Measurements from ENCODE around the gene DACT2.

DACT2 gene

DNA sequence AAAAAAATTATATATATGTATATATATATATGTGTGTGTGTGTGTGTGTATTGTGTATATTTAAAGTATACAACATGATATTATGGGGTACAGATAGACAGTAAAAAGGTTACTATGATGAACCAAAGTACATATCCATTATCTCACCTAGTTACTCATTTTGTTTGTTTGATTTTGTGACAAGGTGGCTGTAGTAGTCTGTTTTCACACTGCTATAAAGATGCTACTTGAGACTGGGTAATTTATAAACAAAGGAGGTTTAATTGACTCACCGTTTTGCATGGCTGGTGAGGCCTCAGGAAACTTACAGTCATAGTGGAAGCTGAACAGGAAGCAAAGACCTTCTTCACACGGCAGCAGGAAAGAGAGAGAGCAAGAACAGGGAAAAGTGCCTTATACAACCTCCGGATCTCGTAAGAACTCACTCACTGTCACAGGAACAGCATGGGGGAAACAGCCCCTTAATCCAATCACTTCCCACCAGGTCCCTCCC, 30.2 kb upstream of the DACT2 start:
- DNase-seq: no peak

DNA sequence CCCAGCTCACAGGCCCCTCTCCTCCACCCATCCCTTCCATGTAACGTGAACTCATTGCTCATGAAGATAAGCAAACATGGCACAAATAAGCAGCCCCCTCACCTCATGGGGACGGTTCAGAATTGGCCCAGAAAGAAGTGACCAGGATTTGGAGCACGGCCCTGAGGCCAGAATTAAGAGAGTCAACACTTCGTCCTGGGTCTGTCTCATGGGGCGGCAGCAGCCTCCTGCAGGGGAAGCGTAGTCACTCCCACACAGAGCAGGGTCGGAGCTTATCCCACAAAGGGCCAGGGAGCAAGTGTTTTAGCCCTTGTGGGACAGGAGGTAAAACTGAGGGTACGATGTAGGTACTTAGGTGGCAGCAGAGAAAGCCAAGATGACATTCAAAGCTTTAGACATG, 28.6 kb upstream of the DACT2 start:
- DNase-seq: no peak

DNA sequence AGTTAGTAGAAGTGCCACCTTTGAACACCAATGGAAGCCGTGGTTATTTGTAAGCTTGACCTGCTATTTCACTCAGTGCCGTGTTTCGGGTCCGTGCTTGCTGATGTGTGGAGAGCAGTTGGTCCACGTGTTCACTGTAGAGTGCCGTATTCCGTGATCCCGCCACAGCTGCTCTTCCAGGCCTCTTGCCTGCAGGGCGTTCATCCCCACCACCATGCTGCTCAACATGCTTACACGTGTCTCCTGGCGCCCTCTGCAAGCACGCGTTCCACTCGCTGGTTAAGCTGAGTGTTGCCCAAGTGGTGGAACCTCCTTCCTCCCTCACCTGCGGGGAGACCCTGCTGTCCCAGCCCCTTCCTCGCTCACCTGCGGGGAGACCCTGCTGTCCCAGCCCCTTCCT, 28.0 kb upstream of the DACT2 start:
- no peak for DNase-seq

GRCh38 chr6:168347053-168347452, 27.5 kb upstream of the DACT2 start:
- no peak for DNase-seq

DNA sequence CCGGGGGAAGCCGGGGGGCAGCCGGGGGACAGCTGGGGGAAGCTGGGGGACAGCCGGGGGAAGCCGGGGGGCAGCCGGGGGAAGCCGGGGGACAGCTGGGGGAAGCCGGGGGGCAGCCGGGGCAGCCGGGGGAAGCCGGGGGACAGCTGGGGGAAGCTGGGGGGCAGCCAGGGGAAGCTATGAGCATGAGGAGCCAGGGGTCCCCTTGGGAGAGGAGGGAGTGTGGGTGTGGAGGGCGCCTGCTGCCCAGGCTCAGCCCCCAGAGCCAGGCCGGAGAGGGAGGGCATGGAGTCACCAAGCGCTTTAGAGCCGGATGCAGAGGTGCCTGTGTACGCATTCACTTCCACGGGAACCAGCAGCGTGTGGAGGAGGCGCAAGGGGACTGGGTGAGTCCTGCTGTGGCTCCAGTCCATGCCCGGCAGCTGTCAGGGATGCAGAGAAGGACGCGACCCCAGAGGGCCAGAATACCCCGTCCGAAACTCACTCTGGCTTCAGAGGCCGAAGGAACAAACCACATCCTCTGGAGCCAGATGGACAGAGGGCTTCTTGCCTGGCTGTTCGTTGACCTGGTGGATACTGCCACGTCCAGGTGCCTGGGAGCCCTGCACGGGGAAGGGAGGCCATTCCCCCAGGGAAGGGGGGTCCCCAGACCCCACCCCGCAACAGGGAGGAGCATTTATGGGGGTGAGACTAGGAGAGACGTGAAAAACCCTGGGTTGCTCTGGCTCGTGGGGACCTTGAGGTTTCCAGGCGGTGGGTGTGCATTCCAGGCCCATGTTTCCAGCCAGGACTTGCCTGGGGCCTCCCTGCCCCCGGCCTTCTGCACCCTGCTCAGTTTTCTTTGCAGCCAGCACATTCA, 26.5 kb upstream of the DACT2 start:
- DNase-seq: no peak

DNA sequence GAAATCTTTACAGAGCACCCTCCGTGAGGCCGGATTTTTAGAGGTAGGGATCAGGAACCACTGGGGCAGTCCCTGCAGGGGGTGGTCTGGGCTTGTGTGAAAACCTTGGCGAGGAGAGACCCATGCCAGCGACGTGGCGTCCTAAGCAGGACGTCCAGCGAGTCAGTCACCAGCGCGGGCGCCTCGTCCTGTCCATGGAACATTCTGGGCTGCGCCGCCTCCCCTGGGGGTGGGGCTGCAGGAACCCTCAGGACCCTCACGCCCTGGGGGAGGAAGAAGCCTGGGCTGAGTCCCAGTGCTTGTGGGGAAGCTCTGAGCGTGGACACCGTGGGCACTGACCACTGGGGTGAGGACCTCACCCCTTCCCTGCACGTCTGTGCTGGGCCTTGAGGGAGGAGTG, 25.7 kb upstream of the DACT2 start:
- DNase-seq: no peak

DNA sequence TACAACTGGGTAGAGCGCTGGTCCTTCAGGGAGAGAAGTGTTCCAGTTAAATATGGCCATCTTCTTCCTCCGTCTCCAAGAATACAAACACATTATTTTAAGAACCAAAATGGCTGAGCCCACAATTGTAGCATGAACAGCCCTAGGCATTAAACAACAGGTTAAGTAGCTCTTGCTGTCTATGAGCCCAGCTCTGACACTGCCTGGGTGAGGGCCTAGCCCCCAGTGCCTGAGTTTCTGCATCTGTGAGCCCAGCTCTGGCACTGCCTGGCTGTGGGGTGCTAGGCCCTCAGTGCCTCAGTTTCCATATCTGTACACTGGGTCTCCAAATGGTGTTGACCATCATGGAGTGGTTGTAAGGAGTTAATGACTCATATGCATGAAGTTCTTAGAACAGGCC, 24.8 kb upstream of the DACT2 start:
- DNase-seq: no peak

GRCh38 chr6:168343239-168344150, 23.9 kb upstream of the DACT2 start:
- no peak for DNase-seq

GRCh38 chr6:168342636-168343035, 23.1 kb upstream of the DACT2 start:
- DNase-seq: no peak

- DNase-seq: no peak
Measured at GRCh38 chr6:168341280-168341900, 21.8 kb upstream of the DACT2 start.

DNA sequence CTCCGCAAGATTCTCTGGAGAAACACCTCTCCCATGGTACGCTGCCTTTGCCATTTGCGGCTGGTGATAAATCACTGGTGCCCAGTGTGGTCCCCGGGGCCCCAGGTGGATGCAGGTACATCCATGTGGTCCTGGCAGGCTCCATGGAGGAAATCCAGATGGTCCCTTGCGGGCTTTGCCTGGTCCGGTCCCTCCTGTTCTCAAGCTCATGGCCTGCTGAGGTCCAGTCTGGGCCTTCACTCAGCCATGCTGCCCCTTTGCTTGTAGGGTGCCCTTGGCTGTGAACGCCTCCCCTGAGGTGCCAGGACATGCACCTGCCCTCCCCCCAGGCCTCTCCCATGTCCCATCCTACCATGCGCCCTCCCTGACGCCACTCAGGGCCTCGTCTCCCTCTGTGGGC, 21.2 kb upstream of the DACT2 start:
- DNase-seq: no peak

DNA sequence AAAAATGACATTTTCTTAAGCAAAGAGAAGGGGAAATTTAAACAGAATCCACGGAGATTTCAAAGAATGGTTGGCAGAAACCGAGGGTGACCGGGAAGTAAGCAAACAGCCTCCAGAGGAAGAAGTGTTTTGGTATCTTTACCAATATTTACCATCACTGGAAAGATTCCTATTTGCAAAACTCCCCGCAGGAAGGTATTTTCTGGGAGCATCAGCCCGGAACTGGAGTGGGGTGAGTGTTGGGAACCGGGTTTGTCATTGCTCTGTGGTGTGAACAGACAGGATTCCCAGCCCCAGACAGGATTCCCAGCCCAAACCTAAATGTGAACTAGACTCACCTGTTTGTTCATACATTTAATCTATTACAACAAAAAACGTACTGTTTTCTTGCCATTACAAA, 19.2 kb upstream of the DACT2 start:
- DNase-seq: no peak

GRCh38 chr6:168336967-168337366, 17.4 kb upstream of the DACT2 start:
- no peak for DNase-seq

- DNase-seq: no peak
Measured at GRCh38 chr6:168333989-168334388, 14.4 kb upstream of the DACT2 start.

DNA sequence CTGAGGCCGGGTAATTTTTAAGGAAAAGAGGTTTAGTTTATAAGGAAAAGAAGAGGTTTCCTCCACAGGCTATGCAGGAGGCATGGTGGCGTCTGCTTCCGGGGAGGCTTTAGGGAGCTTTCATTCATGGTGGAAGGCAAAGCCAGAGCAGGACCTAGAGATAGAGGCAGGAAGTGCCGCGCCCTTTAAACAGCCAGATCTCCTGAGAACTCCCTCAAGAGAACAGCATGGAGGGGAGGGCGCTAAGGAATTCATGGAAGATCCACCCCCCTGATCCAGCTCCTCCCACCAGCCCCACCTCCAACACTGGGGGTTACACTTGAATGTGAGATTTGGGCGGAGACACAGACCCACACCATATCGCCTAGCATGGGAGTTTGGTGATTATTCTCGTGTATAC, 13.9 kb upstream of the DACT2 start:
- no peak for DNase-seq

DNA sequence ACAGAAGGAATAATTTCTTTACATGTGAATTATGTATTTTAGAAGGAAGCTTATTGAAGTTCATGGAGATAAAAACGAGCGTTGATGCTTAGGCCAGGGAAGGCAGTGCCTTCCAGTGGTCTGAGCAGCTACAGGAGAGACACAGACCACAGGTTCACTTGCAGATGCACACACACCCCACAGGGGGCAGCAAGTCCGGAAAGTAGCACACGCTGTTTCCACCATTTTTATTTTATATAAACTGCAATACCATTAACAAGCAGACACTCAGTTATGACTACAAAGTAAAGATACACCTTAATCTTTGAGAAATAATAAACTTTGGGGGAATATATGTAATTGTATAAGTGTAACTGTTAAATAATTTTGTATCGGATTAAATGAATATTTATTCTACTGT, 13.5 kb upstream of the DACT2 start:
- no peak for DNase-seq

DNA sequence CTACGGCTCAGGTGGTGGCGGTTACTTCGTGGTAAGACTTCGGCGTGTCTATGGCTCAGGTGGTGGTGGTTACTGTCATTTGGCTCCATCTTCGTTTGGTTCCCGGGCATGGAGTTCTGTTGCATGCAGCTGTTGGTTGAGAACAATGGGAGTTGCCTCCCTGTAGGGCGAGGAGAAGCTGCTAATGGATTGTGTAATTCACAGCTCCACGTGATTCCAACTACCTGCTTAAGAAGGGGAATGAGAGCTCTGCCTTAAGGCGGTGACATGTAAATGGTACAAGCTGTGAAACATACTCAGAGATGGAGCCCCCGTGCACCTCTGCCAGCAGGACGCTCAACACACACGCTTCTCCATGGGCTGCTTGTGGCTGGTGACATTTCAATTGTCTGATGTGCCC, 12.4 kb upstream of the DACT2 start:
- no peak for DNase-seq

DNA sequence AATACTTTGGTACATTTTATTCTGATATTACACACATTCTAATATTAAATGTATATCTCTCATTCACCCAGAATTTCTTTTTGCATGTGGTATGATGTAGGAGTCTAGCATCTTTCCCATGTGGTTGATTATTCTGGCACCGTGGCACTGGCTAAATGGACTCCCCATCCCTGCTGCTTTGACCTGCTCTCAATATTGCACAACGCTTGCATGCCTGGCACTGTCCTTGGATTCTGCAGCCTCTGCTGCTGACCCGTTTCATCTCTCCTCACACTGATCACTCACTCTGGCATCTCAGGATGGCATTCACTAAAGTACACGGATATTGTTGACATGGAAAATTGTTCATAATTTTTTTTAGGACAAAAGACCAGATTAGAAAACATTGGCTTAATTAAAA, 11.5 kb upstream of the DACT2 start:
- no peak for DNase-seq

GRCh38 chr6:168330403-168330802, 10.8 kb upstream of the DACT2 start:
- DNase-seq: no peak

DNA sequence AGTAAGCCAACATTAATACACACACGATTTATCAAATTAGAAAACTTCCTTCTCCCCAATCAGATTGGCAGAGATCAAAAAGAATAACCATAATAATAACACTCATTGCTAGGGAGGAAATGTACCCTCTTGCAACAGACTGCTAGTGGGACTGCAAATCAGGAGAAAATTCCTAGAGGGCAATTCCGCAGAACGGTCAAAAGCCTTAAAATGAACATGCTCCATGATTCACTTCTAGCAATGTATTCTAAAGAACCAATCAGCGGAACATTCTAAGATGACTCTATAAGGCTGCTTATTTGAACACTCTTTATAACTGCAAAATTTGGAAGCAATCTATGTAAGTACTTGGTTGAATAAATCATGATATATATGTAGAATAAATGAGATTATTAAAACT, 8.5 kb upstream of the DACT2 start:
- DNase-seq: no peak

DNA sequence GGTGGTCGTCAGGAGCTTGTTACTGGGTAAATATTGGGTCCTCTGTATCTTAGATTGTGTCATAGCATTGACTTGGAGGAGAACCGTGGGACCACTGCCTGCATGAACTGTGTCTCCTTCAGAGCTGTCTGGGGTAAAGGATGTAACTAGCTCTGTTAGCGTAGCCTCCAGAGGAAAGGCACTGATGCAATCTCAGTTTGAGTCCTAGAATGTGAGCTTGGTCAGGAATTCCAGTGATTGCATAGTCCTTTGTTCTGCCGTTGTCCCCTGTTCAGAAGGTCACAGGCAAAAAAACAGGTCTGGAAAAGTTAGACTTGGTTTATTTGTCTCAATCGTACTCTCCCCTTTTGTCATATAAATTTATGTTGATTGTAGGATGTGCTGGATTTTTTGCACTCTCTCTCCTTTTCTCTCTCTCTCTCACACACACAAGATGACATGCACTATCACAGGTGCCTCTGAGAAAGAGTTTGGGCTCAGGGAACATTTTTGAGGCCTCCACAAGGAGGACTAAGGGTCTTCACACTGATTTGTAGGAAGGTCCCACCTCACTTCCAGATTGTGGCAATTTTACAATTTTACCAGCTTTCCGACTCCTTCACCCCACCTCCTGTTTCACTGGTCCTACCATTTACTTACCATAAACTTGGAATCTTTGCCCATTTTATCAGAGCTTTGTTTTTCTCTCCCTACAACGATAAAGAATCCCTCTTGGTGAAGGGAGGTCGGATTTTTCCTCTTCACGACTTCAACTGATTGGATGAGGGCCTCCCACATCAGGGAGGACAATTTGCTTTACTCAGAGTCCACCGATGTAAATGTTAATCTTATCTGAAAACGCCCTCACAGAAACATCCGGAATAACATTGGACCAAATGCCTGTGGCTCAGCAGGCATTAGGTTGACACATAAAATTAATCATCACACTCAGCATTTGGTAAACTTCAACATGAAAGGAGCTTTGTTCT, 7.0 kb upstream of the DACT2 start:
- DNase-seq: no peak

DNA sequence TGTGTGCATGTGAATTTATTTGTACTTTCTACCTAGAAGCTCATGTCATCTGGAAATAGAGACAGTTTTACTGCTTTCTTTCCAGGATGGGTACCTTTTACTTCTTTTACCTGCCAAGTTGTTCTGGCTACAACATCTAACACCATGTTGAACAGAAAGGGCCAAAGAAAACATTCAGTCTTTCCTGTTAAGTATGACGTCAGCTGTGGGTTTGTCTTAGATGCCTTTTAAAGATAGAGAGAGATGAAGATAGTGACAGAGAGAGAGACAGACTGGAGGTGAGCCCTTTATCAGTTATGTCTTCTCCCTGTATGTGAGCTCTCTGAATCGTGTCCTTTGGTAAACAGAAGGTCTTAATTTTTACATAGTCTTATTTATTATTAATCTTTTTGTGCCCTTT, 3.4 kb upstream of the DACT2 start:
- DNase-seq: no peak
